Stimulated activated CD8-positive, alpha-beta memory T cell treated with anti-CD3 and anti-CD28 coated beads, Interleukin-7, amount 100 ng/mL, for 4 hours (primary cell): ENCODE data around the gene GOLGA6D.
"Not testable (repeated sequence)": the region's sequence is repeated elsewhere in the genome, so short reads cannot be mapped to it uniquely, and the experiment has no call there.

Experiments
- DNase-seq, 2 donors: peaks; one replicate each; pipeline ENCODE4 v3.0.0-alpha.2; 2020; ENCODE audit warnings: low read depth in 2 of 2

The GOLGA6D gene

GRCh38 chr15:75282572-75282971 lies at the start of gene GOLGA6D:
Gene GOLGA6D, plus strand, starts transcription at chr15:75282835. Its CDS starts 41 bp downstream, at chr15:75282876.
- not testable (repeated sequence) for DNase-seq

- DNase-seq, result no peak
Measured at GRCh38 chr15:75233504-75234190, 49.0 kb upstream of the GOLGA6D start.

GRCh38 chr15:75234191-75234810 lies 48.3 kb upstream of the GOLGA6D start:
- no peak for DNase-seq

- DNase-seq, result no peak
Measured at GRCh38 chr15:75235051-75235673, 47.5 kb upstream of the GOLGA6D start.

GRCh38 chr15:75235760-75236729 lies 46.6 kb upstream of the GOLGA6D start:
- no peak for DNase-seq

GRCh38 chr15:75237316-75237982 lies 45.2 kb upstream of the GOLGA6D start:
- DNase-seq, result no peak

GRCh38 chr15:75238150-75238549 lies 44.5 kb upstream of the GOLGA6D start:
- DNase-seq, result no peak

GRCh38 chr15:75245741-75246140 lies 36.9 kb upstream of the GOLGA6D start:
- DNase-seq, result not testable (repeated sequence)

GRCh38 chr15:75248991-75249390 lies 33.6 kb upstream of the GOLGA6D start:
- not testable (repeated sequence) for DNase-seq

- DNase-seq, result no peak
Measured at GRCh38 chr15:75249726-75250125, 32.9 kb upstream of the GOLGA6D start.

GRCh38 chr15:75251343-75251742 lies 31.3 kb upstream of the GOLGA6D start:
- DNase-seq, result not testable (repeated sequence)

- DNase-seq, result not testable (repeated sequence)
Measured at GRCh38 chr15:75252285-75252684, 30.4 kb upstream of the GOLGA6D start.

- not testable (repeated sequence) for DNase-seq
Measured at GRCh38 chr15:75258034-75258433, 24.6 kb upstream of the GOLGA6D start, which contains the start of gene GOLGA6C. Gene GOLGA6C, plus strand, starts transcription at chr15:75258334. Its CDS starts 265 bp downstream, at chr15:75258599.

GRCh38 chr15:75258620-75259343 lies 23.9 kb upstream of the GOLGA6D start:
- DNase-seq, result not testable (repeated sequence)

- DNase-seq, result not testable (repeated sequence)
Measured at GRCh38 chr15:75259873-75260272, 22.8 kb upstream of the GOLGA6D start.

GRCh38 chr15:75273751-75274359 lies 8.8 kb upstream of the GOLGA6D start:
- DNase-seq, result not testable (repeated sequence)

- DNase-seq, result peak; percentile 12 to 22
Measured at GRCh38 chr15:75274509-75275107, 8.0 kb upstream of the GOLGA6D start.

GRCh38 chr15:75275617-75276016 lies 7.0 kb upstream of the GOLGA6D start:
- DNase-seq, result not testable (repeated sequence)

GRCh38 chr15:75278497-75278896 lies 4.1 kb upstream of the GOLGA6D start:
- DNase-seq, result not testable (repeated sequence)
